ENCODE measurements around the gene MLPH. TPM values are rescaled to one million over a fixed set of nuclear protein-coding genes. Genes with fewer than 3 reads are reported as not detected.

MLPH gene, protein sequence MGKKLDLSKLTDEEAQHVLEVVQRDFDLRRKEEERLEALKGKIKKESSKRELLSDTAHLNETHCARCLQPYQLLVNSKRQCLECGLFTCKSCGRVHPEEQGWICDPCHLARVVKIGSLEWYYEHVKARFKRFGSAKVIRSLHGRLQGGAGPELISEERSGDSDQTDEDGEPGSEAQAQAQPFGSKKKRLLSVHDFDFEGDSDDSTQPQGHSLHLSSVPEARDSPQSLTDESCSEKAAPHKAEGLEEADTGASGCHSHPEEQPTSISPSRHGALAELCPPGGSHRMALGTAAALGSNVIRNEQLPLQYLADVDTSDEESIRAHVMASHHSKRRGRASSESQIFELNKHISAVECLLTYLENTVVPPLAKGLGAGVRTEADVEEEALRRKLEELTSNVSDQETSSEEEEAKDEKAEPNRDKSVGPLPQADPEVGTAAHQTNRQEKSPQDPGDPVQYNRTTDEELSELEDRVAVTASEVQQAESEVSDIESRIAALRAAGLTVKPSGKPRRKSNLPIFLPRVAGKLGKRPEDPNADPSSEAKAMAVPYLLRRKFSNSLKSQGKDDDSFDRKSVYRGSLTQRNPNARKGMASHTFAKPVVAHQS
- not detected for total RNA-seq

GRCh38 chr2:237486819-237487448 lies at the start of gene MLPH:
MLPH (plus strand) TSS chr2:237487251; CDS start chr2:237493427, 6,176 bp downstream.
- ChIA-PET CTCF (interaction anchor here (1.1 kb wide), 1 partner anchor 65 kb away, joined by 4 read pairs; no protein-coding TSS in a partner anchor), POLR2A (no interaction called here)

DNA sequence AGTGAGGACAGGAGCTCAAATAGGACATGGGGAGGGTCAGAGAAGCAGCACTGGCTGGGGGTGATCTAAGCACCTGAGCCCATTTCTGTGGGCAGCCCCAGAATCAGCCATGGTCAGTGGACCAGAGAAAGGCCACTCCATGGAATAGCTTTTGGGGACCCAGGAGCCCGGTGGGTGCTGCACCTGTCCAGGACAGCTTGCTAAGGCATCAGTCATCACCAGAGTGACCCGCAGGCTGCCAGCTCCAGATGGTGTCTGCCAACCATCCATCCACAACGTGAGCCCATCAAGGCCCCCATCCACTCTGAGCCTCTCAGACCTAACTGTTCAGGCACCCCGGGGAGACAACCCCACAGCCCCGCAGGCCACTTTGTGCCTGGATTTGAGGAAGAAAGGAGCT lies 49.5 kb upstream of the MLPH start:
- ChIA-PET CTCF (interaction anchor here (1.0 kb wide), 1 partner anchor 16 kb away, joined by 3 read pairs; no protein-coding TSS in a partner anchor), POLR2A (no interaction called here)

- ChIA-PET CTCF (no interaction called here), POLR2A (no interaction called here)
Measured at GRCh38 chr2:237438080-237438940, 48.7 kb upstream of the MLPH start.

DNA sequence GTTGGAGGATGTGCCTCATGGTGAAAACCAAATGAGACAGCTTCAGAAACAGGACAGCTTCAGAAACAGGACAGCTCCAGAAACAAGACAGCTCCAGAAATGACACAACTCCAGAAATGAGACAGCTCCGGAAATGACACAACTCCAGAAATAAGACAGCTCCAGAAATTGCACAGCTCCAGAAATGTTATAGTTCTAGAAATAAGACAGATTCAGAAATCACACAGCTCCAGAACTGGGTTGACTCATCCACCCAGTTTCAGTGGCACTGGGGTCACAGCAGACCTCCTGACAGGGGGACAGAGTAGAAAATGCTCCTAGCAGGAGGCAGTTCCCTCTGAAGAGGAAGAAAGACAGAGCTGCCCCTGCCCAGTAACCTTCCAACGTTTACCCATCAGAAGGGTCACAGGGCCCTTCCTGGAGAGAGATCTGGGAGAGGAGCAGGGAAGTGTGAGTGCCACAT lies 46.2 kb upstream of the MLPH start:
- CTCF ChIA-PET: interaction anchor here (0.6 to 2.8 kb wide), 4 partner anchors 9 to 34 kb away, joined by 3 to 20 read pairs (median 12); no protein-coding TSS in a partner anchor
- POLR2A ChIA-PET: interaction anchor here (0.6 to 1.9 kb wide), 7 partner anchors 8 to 355 kb away, joined by 3 to 12 read pairs (median 7); partner anchors contain the start of gene COPS8

DNA sequence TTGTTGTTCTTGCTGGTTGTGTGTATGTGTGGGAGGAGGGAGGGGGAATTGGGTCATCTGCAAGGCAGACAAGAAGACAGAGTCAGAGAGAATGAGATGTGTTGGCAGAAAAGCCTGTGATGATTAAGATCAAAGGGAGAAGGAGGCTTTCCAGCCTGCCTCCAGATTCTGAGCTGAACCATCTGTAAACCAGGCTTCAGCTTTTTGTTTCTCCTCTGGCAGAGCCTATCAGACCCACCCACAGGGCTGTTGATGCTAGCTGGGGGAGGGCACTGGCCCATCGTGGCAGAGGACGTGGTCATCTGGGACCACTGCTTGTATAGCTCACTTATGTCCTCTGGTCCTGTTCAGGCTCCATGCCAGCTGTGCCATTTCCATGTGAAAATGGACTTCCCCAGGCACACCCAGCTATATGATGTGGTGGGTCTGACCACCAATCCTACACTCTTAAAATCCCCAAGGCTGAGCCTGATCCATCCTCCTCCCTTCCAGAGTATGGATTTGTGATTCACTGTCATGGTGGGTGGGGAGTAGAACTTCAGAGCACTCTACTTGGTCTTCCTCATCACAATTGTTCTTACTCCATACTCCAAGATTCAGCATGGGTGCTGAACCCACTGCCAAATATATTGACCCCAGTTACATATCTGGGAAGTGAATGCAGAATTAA lies 45.3 kb upstream of the MLPH start:
- POLR2A ChIA-PET: interaction anchor here (0.6 to 1.9 kb wide), 6 partner anchors 9 to 246 kb away, joined by 5 to 12 read pairs (median 8); no protein-coding TSS in a partner anchor

GRCh38 chr2:237444071-237444470 lies 43.0 kb upstream of the MLPH start:
- ChIA-PET POLR2A (no interaction called here), CTCF (interaction anchor here (0.6 kb wide), 1 partner anchor 31 kb away, joined by 3 read pairs; no protein-coding TSS in a partner anchor)

More for the DNA sequence above, 45.3 kb upstream of the MLPH start:
- CTCF ChIA-PET: interaction anchor here (1.0 to 2.8 kb wide), 5 partner anchors 12 to 71 kb away, joined by 3 to 20 read pairs (median 11); no protein-coding TSS in a partner anchor

DNA sequence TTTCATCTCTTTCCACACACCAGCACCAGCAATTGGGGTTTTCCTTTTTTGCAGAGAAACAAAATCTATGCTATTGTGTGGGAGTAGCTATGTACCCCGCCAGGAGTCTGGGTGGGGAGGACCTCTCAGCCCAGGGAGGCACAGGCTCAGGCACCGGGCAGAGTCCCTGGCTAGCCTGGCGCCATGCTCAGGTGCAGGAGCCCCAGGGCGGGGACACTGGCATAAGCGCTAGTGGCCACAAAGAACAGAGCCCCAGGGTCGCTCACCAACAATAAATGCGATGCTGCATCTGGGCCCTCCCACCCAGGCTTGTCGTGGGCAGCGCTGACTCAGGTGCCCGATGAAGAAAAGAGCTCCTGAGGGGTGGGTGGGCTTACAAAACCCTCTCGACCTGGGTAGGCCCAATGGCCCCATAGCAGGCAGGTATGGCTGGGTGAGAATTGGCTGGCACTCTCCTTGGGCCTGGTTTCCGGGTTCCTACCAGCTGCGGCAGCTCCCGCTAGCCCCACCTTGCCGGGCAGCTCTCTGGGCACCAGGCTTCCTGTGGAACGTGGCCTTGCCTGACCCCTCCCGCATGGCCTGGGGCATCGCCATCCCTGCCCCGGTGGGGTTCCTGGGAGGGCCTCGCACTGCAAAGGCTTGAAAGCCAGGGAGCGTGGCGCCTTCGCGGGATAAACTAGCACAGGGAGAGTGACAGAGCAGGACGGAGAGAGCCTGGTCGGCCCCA lies 41.3 kb upstream of the MLPH start:
- ChIA-PET POLR2A (no interaction called here), CTCF (interaction anchor here (0.6 to 1.4 kb wide), 3 partner anchors 17 to 25 kb away, joined by 4 to 6 read pairs (median 4); no protein-coding TSS in a partner anchor)

- POLR2A ChIA-PET: no interaction called here
Measured at GRCh38 chr2:237446338-237446665, 40.7 kb upstream of the MLPH start.

GRCh38 chr2:237447496-237447895 lies 39.6 kb upstream of the MLPH start:
- CTCF ChIA-PET: interaction anchor here (1.2 to 1.9 kb wide), 2 partner anchors 24 to 26 kb away, joined by 3 to 7 read pairs; no protein-coding TSS in a partner anchor
- POLR2A ChIA-PET: no interaction called here

More at GRCh38 chr2:237446338-237446665, 40.7 kb upstream of the MLPH start:
- CTCF ChIA-PET: interaction anchor here (0.6 to 1.4 kb wide), 3 partner anchors 17 to 25 kb away, joined by 4 to 6 read pairs (median 4); no protein-coding TSS in a partner anchor

DNA sequence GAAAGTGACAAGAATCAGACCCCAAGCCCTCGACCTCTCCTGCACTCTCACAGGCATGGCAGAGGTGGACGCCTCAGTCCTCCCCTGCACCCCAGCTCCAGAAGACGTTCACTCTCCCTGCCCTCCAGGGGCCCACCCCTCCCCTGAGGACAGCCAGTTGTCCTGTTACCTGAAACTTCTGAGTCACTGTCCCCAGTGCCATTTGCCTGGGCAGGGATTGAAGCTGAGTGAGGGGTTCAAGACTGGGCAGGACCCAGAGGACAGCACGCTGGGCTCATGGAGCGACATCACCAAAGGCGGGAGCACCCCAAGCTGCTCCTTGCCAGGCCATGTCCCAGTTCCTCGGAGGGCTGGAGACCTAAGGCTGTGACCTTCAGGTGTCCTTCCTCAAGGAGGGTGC lies 38.9 kb upstream of the MLPH start:
- CTCF ChIA-PET: interaction anchor here (1.2 to 1.9 kb wide), 2 partner anchors 23 to 27 kb away, joined by 3 to 7 read pairs; no protein-coding TSS in a partner anchor

DNA sequence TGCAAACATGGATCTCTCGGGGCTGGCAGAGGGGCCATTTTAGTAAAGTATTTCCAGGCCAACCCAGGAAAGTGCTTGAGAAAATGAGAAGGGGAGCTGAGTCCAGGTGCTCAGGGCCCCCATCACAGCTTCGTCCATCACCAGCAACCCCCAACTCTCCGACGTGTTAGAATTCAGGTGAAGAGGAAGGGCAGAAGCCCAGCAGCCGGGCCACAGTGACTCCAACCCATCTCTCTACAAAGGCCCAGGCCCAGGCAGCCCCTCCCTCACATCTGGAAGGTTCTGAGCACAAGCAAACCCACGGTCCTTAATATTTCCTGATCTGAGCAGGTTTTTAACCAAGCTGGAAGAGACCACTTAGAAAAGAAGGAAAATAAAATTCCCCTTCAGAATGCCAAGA lies 38.4 kb upstream of the MLPH start:
- CTCF ChIA-PET: interaction anchor here (1.2 to 1.9 kb wide), 2 partner anchors 23 to 27 kb away, joined by 3 to 7 read pairs; no protein-coding TSS in a partner anchor
- POLR2A ChIA-PET: no interaction called here

More for the DNA sequence above, 38.9 kb upstream of the MLPH start:
- POLR2A ChIA-PET: no interaction called here

- ChIA-PET POLR2A (no interaction called here), CTCF (interaction anchor here (0.9 to 2.1 kb wide), 3 partner anchors 28 to 284 kb away, joined by 3 to 8 read pairs (median 7); no protein-coding TSS in a partner anchor)
Measured at GRCh38 chr2:237449193-237449881, 37.7 kb upstream of the MLPH start.

- CTCF ChIA-PET: interaction anchor here (0.9 to 2.1 kb wide), 2 partner anchors 29 to 285 kb away, joined by 3 to 8 read pairs; no protein-coding TSS in a partner anchor
- POLR2A ChIA-PET: no interaction called here
Measured at GRCh38 chr2:237450108-237450507, 36.9 kb upstream of the MLPH start.

- ChIA-PET CTCF (interaction anchor here (1.0 to 2.1 kb wide), 3 partner anchors 18 to 29 kb away, joined by 3 to 8 read pairs (median 6); no protein-coding TSS in a partner anchor), POLR2A (no interaction called here)
Measured at GRCh38 chr2:237450583-237450982, 36.5 kb upstream of the MLPH start.

- ChIA-PET CTCF (interaction anchor here (1.9 to 2.1 kb wide), 2 partner anchors 23 to 30 kb away, joined by 6 to 8 read pairs; no protein-coding TSS in a partner anchor), POLR2A (no interaction called here)
Measured at GRCh38 chr2:237451643-237452469, 35.2 kb upstream of the MLPH start.

DNA sequence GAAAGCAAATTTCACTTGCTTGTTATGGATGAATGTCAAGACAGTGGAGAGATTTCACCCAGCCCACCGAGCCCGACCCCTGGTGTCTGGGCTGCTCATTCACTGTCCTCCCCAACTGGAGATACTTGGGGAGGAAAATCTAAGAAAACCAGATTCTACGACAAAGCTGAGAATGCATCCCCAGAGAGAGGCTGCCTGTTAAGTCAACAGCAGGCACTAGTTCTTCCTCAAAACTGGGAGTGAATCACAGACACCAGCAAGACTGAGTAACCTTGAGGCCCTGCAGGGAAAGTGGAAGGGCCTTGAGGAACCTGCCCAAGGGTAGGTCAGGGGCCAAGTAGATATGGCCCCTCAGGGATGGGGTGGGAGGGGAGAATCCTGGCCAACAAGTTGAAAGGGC lies 34.2 kb upstream of the MLPH start:
- ChIA-PET CTCF (no interaction called here), POLR2A (no interaction called here)

Data from activated CD8-positive, alpha-beta memory T cell treated with anti-CD3 and anti-CD28 coated beads for 36 hours (primary cell).